ENCODE data around the gene ITGB5.
A peak's percentile ranks its signal among the peaks of the same experiment; 100 is the strongest.
"Not testable (repeated sequence)": the region's sequence is repeated elsewhere in the genome, so short reads cannot be mapped to it uniquely, and the experiment has no call there.

ITGB5 gene

GRCh38 chr3:124834723-124835718 is 52.1 kb downstream of the ITGB5 start:
- peak; percentile 5 for DNase-seq (ENCODE audit: low read depth in 2 of 2)

DNA sequence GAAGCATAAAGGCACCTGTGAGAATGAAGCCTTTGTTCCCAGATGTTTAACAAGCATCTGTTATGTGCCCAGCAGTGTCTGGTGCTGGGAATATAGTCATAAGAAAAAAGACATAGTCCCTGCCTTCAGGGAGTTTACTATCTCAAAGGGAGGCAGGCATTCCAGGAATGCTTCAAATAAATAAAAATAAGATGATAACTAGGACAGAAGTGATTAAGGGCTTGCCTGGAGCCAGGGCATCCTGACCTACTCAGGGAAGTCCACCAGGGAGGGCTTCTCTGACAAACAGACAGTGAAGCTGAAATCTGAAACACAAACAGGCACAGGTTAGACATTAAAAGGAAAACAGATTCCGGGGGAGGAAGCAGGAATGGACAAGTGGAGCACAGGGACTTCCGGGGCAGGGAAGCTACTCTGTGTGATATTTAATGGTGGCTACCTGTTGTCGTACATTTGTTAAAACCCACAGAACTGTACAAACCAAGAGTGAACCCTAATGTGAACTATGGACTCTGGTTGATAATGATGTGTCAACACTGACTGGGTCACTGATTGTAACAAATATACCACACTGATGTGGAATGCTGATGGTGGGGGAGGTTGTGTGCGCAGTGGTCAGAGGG is 53.3 kb downstream of the ITGB5 start:
- no peak for DNase-seq (ENCODE audit: low read depth in 2 of 2)

GRCh38 chr3:124832782-124833709 is 54.1 kb downstream of the ITGB5 start:
- DNase-seq (ENCODE audit: low read depth in 2 of 2), result no peak

DNA sequence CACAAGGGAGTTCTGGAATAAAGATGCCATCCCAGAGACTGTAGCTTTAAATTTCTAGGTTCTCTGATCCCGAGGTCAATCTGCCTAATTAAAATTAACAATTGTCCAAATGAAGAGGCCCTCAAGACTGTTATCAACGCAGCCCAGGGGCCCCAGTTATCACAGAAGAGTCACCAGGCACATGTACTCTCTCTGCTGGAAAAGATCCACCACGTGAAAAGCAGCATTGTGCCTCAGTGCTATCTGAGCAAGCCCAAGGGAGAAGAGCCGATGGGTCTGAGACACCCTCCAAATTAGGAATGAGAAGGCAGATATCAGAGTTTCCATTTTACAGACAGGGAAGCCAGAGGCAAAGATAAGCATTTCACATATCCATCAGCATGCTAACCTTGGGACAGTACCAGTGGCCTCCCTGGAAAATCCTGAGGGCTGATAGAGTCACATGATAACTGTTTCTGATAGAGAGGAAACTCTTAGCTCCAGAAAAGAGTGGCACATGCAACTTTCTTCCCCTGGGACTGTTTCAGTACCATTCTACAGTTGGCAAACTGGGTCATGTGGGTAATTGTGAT is 55.5 kb downstream of the ITGB5 start:
- DNase-seq (ENCODE audit: low read depth in 2 of 2), result no peak

DNA sequence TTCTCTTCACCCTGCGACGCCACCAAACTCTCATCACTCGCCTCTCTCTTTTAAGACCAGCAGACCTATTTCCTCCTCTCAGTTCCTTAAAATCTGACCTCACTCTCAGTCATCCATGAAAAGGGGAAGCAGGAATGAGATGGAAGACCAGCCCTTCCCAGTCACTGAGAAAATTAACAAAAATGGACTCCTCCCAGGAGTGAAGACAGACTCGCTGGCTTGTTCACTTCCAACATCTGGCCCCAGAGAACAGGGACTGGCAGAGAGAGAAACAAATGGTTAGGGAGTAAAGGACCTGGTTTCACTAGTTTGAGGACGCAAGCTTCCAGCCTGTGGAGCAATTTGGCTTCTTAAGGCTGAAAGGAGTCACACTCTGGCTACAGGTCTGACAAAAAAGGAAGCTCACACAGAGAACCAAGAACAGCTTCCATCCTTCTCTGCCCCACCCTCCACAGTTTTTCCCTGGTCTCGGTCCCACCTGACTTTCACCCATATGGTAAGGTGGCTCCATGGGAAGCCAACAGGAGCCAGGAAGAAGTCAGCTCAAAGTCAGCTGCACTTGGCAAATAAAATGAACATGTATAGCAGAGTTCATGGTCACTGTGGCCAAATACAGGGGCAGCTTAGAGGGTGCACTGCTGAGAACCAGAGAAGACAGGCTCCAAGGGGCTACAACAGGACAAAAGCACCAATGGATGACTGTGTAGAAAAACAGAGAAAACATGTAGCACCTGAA is 57.2 kb downstream of the ITGB5 start:
- DNase-seq (ENCODE audit: low read depth in 2 of 2), result no peak

DNA sequence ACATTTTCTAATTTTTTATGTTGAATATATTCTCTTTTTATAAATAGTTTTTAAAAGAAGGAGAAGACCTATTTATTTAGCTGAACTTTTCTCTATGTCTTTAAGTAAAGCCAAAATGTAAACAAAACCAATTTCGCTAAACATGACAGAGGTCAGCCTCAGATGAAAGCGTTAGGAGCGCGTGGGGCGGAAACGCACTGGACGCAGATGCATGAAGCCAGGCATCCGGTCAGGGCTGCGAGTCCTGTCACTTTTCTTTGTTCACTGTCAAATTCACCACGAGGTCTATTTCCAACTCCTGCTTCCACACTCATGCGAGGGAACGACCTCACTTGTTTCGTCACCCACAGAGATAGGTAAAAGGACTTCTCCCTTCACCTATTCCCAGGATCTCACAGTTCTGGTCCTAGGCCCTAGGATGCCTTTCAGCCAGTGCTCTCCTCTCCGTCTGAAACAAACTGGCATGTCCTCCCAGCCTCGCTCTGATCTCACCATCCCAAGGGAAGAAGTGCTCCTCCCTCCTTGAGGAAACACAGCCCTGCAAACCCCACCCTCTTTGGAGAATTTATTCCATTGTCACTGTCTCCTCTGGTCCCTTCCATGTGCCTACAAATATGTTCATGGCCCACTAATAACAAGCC is 57.9 kb downstream of the ITGB5 start:
- DNase-seq (ENCODE audit: low read depth in 2 of 2), result no peak

DNA sequence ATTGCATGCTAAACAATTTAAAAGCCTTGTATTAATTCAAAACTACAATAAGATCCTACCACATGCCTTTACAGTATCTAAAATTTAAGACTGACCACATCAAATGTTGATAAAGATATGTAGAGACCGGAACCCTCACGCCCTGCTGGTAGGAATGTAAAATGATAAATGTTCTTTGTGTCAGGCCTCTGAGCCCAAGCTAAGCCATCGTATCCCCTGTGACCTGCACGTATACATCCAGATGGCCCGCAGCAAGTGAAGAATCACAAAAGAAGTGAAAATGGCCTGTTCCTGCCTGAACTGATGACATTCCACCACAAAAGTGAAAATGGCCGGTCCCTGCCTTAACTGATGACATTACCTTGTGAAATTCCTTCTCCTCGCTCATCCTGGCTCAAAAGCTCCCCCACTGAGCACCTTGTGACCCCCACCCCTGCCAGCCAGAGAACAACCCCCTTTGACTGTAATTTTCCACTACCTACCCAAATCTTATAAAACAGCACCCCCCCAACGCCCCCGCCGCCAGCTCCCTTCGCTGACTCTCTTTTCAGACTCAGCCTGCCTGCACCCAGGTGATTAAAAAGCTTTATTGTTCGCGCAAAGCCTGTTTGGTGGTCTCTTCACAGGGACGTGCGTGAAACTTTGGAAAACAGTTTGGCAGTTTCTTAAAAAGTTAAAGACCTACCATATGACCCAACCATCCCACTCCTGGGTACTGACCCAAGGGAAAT is 59.5 kb downstream of the ITGB5 start:
- not testable (repeated sequence) for DNase-seq (ENCODE audit: low read depth in 2 of 2)

- no peak for DNase-seq (ENCODE audit: low read depth in 2 of 2)
Measured at GRCh38 chr3:124826703-124827102, 60.5 kb downstream of the ITGB5 start.

- no peak for DNase-seq (ENCODE audit: low read depth in 2 of 2)
Measured at GRCh38 chr3:124824286-124824915, 62.8 kb downstream of the ITGB5 start.

DNA sequence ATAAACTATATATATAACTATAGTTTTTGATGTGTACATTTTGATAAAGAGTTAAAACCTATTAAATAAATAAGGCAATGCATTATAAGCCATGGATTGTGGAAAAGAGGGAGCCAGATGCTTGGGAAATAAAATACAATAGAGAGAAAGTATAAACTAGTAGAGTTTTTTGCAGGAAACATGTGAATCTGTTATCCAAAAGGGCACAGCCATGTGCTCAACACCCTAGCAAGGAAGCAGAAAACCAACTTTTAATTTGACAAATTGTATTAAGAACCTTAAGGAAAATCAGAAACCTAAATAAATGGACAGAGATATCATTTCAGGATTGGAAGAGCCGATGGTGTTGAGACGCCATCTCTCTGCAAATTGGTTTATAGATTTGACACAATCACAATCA is 63.5 kb downstream of the ITGB5 start:
- DNase-seq (ENCODE audit: low read depth in 2 of 2), result no peak

DNA sequence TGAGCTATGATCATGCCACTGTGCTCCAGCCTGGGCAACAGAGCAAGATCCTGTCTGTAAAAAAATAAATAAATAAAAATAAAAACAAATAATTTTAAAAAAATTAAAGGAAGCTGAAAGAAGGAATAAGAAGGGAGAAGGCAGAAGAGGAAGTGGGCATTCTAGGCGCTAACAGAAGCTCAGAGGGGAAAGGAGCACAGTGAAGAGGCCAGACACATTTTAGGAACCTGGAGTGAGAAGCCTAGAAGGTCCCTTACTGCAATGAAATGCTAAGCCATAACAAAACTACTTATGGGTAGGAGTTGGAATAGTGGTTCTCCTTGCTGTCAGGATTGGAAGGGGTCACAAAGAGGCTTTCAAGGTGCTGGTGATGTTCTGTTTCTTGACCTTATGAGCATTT is 64.0 kb downstream of the ITGB5 start:
- DNase-seq (ENCODE audit: low read depth in 2 of 2), result no peak

DNA sequence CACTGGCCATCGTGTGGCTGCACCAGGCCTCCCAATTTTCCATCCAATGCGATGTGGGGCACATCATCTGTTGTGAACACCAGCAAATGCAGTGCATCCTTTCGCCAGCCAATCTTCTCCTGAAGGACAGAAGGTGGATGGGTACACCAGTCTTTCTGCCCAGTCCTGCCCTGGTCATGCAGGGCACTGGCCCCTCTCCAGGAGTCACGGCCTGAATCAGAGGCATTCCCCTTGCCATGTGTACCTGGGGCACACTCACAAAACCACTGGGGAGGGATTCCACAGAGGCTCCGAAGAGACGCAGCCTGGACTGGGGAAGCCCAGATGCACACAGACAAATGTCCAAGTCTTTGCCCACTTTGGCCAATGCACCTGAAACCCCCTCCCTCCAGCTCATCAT is 65.8 kb downstream of the ITGB5 start:
- DNase-seq (ENCODE audit: low read depth in 2 of 2), result no peak

DNA sequence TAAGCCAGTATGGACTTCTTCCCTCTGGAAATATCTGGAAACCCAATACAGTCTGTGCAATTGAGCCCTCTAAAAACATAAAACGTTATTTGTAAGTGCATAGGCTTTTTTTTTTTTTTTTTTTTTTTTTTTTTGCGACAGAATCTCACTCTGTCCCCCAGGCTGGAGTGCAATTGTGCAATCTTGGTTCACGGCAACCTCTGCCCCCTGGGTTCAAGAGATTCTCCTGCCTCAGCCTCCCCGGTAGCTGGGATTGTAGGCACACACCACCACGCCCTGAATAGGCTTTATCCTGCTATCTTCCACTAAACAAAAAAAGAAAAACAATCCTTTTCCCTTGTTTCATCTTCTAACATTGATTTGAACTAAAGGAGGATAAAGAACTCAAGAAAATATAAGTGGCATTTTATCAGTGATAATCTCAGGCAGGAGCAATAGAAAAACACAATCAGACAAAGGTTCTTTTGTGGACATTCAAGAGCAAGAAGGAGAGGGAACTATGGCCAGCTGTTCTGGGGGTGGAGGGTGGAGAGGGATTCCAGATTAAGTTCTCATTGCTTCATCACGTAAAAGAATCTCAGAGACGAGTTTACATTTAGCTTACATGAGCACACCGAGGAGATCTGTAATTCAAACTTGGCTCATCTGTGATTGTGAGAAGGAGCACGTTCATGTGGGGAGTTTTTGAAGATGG is 68.6 kb downstream of the ITGB5 start:
- DNase-seq (ENCODE audit: low read depth in 2 of 2), result no peak

GRCh38 chr3:124817079-124817478 is 70.1 kb downstream of the ITGB5 start:
- DNase-seq (ENCODE audit: low read depth in 2 of 2), result no peak

DNA sequence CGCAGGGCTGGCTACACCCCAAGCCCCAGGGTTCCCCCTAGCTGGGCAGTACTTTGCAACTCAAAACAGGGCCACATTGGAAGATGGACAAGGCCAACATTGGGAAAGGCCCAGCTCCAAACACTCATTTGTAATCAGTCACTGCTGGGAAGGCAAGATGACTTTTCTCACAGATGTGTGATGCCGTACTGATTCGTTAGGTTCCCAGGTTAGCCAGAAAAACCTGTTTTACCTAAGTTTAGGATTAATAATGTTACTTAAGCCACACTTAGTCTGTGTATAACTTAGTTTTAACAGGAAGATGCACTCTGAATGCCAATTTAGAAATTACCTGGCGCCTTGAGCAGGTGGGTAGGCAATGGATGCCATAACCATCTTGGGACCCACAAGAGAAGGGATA is 71.0 kb downstream of the ITGB5 start:
- DNase-seq (ENCODE audit: low read depth in 2 of 2), result no peak

DNA sequence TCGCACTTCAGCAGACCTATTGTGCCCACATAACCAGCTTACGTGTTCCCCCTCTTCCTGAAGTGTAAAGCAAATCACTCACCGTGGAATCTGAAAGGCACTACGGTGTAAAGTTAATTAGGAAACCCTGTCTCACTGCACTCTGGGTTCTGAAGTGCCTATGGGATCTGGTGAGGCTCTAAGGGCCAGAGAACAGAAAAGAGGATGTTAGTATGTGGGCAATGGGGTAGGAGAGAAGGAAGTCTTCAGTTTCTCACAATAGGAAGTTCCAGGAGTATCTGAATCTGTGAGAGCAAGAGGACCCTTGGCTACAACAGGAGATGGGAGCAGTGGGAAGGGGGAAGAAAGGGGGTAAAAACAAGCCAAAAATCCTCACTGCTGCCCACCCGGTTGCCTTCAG is 71.4 kb downstream of the ITGB5 start:
- DNase-seq (ENCODE audit: low read depth in 2 of 2), result no peak

DNA sequence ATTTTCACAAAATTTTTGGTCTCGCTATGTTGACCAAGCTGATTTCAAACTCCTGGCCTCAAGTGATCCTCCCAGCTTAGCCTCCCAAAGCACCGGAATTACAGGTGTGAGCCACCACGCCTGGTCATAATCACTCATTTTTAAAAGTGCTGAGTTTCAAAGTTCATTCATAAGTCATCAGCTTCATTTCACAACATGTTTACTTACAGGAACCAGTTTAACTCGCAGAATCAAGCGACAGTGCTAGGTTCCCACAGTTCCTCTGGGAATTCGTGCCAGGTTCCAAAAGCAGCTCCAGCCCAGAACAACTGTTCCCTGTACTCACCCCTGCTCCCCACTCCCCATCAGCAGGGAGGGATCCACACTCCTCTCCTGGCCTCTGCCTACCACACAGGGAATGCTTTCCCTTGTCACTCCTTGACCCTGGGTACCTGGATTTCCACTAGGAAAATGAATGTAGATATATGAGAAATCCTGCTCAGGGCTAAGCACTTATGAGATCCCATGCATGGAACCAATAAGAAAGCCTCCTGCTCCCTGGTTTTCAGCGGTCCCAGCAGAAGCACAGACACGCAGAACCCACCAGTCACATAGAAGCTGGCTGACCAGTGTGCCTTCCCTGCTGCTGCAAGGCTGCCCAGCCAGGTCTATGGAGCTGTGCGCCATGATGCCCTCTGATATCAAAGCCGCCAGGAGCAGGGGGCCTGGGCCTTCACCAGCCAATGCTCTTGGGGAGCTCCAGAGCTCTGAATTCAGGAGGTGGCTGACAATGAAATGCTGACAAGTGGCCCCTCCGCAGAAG is 72.3 kb downstream of the ITGB5 start:
- DNase-seq (ENCODE audit: low read depth in 2 of 2), result no peak

GRCh38 chr3:124813541-124813940 is 73.6 kb downstream of the ITGB5 start:
- no peak for DNase-seq (ENCODE audit: low read depth in 2 of 2)

Measured in stimulated activated CD8-positive, alpha-beta memory T cell treated with anti-CD3 and anti-CD28 coated beads, Interleukin-7, amount 100 ng/mL, for 1 hour (primary cell).